Activated CD4-positive, alpha-beta T cell treated with anti-CD3 and anti-CD28 coated beads for 36 hours (primary cell): Measurements from ENCODE around the gene ALDOC. TPM values are rescaled to one million over a fixed set of nuclear protein-coding genes. Genes with fewer than 3 reads are reported as not detected.

Experiments used
- ATAC-seq: fragments of 200-7000 bp; cut with Tn5 transposase; one replicate; pipeline ENCODE4 v1.10.0; 2021; ENCODE audit warnings: mild to moderate bottlenecking, moderate library complexity
- CTCF ChIA-PET: fragments of 350-600 bp; sonication (Branson Sonifier 250); formaldehyde crosslinking; loops from one replicate; lab custom pipeline; 2021; ENCODE audit warnings: antibody characterized with exemption; lab: Charles Lee
- POLR2A ChIA-PET: fragments of 350-600 bp; sonication (Branson Sonifier 250); formaldehyde crosslinking; loops from one replicate; lab custom pipeline; 2021; ENCODE audit warnings: antibody characterized with exemption, inconsistent platforms; lab: Charles Lee
- DNase-seq: peaks from one replicate; pipeline ENCODE4 v3.0.0-alpha.2; 2020
- H3K27ac Mint-ChIP-seq: one replicate; pipeline ENCODE4 v1.8.0; 2021; ENCODE audit warnings: mixed read lengths
- H3K27me3 Mint-ChIP-seq: one replicate; pipeline ENCODE4 v1.8.0; 2021; ENCODE audit warnings: mixed read lengths
- H3K36me3 Mint-ChIP-seq: one replicate; pipeline ENCODE4 v1.8.0; 2021; ENCODE audit warnings: low read depth, mixed read lengths
- H3K4me1 Mint-ChIP-seq: one replicate; pipeline ENCODE4 v1.8.0; 2021; ENCODE audit warnings: mixed read lengths
- H3K4me3 Mint-ChIP-seq: one replicate; pipeline ENCODE4 v1.8.0; 2021; ENCODE audit warnings: mild to moderate bottlenecking, moderate library complexity, mixed read lengths
- H3K9me3 Mint-ChIP-seq: one replicate; pipeline ENCODE4 v1.8.0; 2021; ENCODE audit warnings: low read depth, mixed read lengths
- intact Hi-C, 2 experiments: fragments of 100-400 bp; cut with DNase I in 1 of 2; cut with micrococcal nuclease in 1 of 2; formaldehyde crosslinking; loops; one replicate each; pipeline versions ENCODE4 v1.14.2 to v1.15.1; 2022 to 2024; cut with DNase I, micrococcal nuclease
- total RNA-seq, 2 experiments: library from RNA; stranded (reverse); gene quantifications; one replicate each; pipeline ENCODE4 v1.2.3, GENCODE V29; 2021

ALDOC gene
- total RNA-seq, 2 experiments from 2014 or later, result 131 to 133 TPM

GRCh38 chr17:28547096-28547622, 29.5 kb downstream of the ALDOC start:
- intact Hi-C loops, result no loop called here
- H3K9me3 Mint-ChIP-seq, result no peaks in the 10 kb centered on the region

GRCh38 chr17:28545787-28546415, 30.8 kb downstream of the ALDOC start:
- CTCF ChIA-PET, result interaction anchor here (0.6 to 0.7 kb wide), 2 partner anchors 9 to 61 kb away, joined by 3 to 4 read pairs; no protein-coding TSS in a partner anchor

More at GRCh38 chr17:28547096-28547622, 29.5 kb downstream of the ALDOC start:
- Mint-ChIP-seq H3K4me1 (peaks cover 43% of the 10 kb centered on the region), H3K27ac (peak overlapping the region; percentile 79), H3K36me3 (peaks cover 6% of the 10 kb centered on the region), H3K4me3 (no peak overlapping the region), H3K27me3 (no peaks in the 10 kb centered on the region)
- no peak for DNase-seq
- CTCF ChIA-PET, result interaction anchor here (0.7 to 7.7 kb wide), 11 partner anchors 10 to 710 kb away, joined by 3 to 38 read pairs (median 3); partner anchors contain the start of genes ALDOC and PIGS
- ATAC-seq, result no peak
- POLR2A ChIA-PET, result interaction anchor here (0.6 kb wide), 1 partner anchor 59 kb away, joined by 3 read pairs; no protein-coding TSS in a partner anchor

GRCh38 chr17:28545141-28545503, 31.6 kb downstream of the ALDOC start:
- CTCF ChIA-PET, result interaction anchor here (0.6 to 0.7 kb wide), 3 partner anchors 30 to 102 kb away, joined by 3 to 4 read pairs (median 3); no protein-coding TSS in a partner anchor

More at GRCh38 chr17:28545787-28546415, 30.8 kb downstream of the ALDOC start:
- Mint-ChIP-seq H3K4me3 (no peak overlapping the region), H3K27me3 (no peaks in the 10 kb centered on the region), H3K9me3 (no peaks in the 10 kb centered on the region), H3K4me1 (peaks cover 35% of the 10 kb centered on the region), H3K36me3 (peaks cover 6% of the 10 kb centered on the region), H3K27ac (peak overlapping the region; percentile 6)
- intact Hi-C loops, result no loop called here
- no peak for ATAC-seq
- DNase-seq, result no peak
- POLR2A ChIA-PET, result interaction anchor here (0.7 kb wide), 1 partner anchor 160 kb away, joined by 4 read pairs; no protein-coding TSS in a partner anchor

GRCh38 chr17:28544402-28545140, 32.1 kb downstream of the ALDOC start:
- ATAC-seq, result no peak

More at GRCh38 chr17:28545141-28545503, 31.6 kb downstream of the ALDOC start:
- H3K27ac Mint-ChIP-seq, result no peak overlapping the region
- peaks cover 6% of the 10 kb centered on the region for H3K36me3 Mint-ChIP-seq
- peaks cover 28% of the 10 kb centered on the region for H3K4me1 Mint-ChIP-seq
- H3K27me3 Mint-ChIP-seq, result no peaks in the 10 kb centered on the region
- no peaks in the 10 kb centered on the region for H3K9me3 Mint-ChIP-seq
- ATAC-seq, result no peak
- intact Hi-C loops, result no loop called here
- POLR2A ChIA-PET, result no interaction called here
- DNase-seq, result no peak
- no peak overlapping the region for H3K4me3 Mint-ChIP-seq

GRCh38 chr17:28541439-28541838, 35.3 kb downstream of the ALDOC start:
- no peaks in the 10 kb centered on the region for H3K27me3 Mint-ChIP-seq
- no peaks in the 10 kb centered on the region for H3K9me3 Mint-ChIP-seq
- ATAC-seq, result no peak
- H3K4me3 Mint-ChIP-seq, result no peak overlapping the region
- no peak overlapping the region for H3K27ac Mint-ChIP-seq
- POLR2A ChIA-PET, result no interaction called here
- CTCF ChIA-PET, result interaction anchor here (0.6 to 1.7 kb wide), 7 partner anchors 9 to 142 kb away, joined by 3 to 9 read pairs (median 3); partner anchors contain the start of gene PIGS
- intact Hi-C loops, result no loop called here
- no peaks in the 10 kb centered on the region for H3K4me1 Mint-ChIP-seq
- DNase-seq, result no peak
- no peaks in the 10 kb centered on the region for H3K36me3 Mint-ChIP-seq

More at GRCh38 chr17:28544402-28545140, 32.1 kb downstream of the ALDOC start:
- Mint-ChIP-seq H3K4me3 (no peak overlapping the region), H3K27me3 (no peaks in the 10 kb centered on the region), H3K4me1 (peaks cover 22% of the 10 kb centered on the region), H3K9me3 (no peaks in the 10 kb centered on the region), H3K27ac (no peak overlapping the region), H3K36me3 (peaks cover 6% of the 10 kb centered on the region)
- DNase-seq, result no peak
- intact Hi-C loops, result no loop called here
- ChIA-PET POLR2A (no interaction called here), CTCF (interaction anchor here (0.7 kb wide), 2 partner anchors 31 to 102 kb away, joined by 3 to 4 read pairs; no protein-coding TSS in a partner anchor)

GRCh38 chr17:28540231-28540630, 36.5 kb downstream of the ALDOC start:
- intact Hi-C loops, result loop anchor here (1.0 kb wide), 1 partner anchor 46 kb away; no protein-coding TSS in a partner anchor
- Mint-ChIP-seq H3K4me1 (no peaks in the 10 kb centered on the region), H3K36me3 (no peaks in the 10 kb centered on the region), H3K9me3 (no peaks in the 10 kb centered on the region), H3K27me3 (no peaks in the 10 kb centered on the region), H3K27ac (no peak overlapping the region), H3K4me3 (no peak overlapping the region)
- ATAC-seq (no peak), DNase-seq (no peak)
- POLR2A ChIA-PET, result no interaction called here
- CTCF ChIA-PET, result interaction anchor here (0.6 to 2.0 kb wide), 7 partner anchors 8 to 288 kb away, joined by 3 to 9 read pairs (median 4); no protein-coding TSS in a partner anchor

GRCh38 chr17:28538296-28538895, 38.3 kb downstream of the ALDOC start:
- H3K9me3 Mint-ChIP-seq, result no peaks in the 10 kb centered on the region
- ChIA-PET CTCF (interaction anchor here (1.3 kb wide), 1 partner anchor 9 kb away, joined by 3 read pairs; no protein-coding TSS in a partner anchor), POLR2A (no interaction called here)
- H3K4me3 Mint-ChIP-seq, result no peak overlapping the region
- H3K27me3 Mint-ChIP-seq, result no peaks in the 10 kb centered on the region
- H3K27ac Mint-ChIP-seq, result no peak overlapping the region
- no peaks in the 10 kb centered on the region for H3K36me3 Mint-ChIP-seq
- H3K4me1 Mint-ChIP-seq, result no peaks in the 10 kb centered on the region
- DNase-seq (no peak), ATAC-seq (no peak)
- intact Hi-C loops, result no loop called here

GRCh38 chr17:28537219-28537610, 39.5 kb downstream of the ALDOC start:
- DNase-seq, result no peak
- ATAC-seq, result no peak
- Mint-ChIP-seq H3K27me3 (no peaks in the 10 kb centered on the region), H3K9me3 (no peaks in the 10 kb centered on the region), H3K27ac (no peak overlapping the region), H3K4me3 (no peak overlapping the region), H3K36me3 (no peaks in the 10 kb centered on the region), H3K4me1 (no peaks in the 10 kb centered on the region)
- POLR2A ChIA-PET, result no interaction called here
- intact Hi-C loops, result no loop called here
- CTCF ChIA-PET, result interaction anchor here (0.6 to 1.6 kb wide), 6 partner anchors 9 to 192 kb away, joined by 3 to 6 read pairs (median 4); no protein-coding TSS in a partner anchor

- no peak overlapping the region for H3K27ac Mint-ChIP-seq
- no peak overlapping the region for H3K4me3 Mint-ChIP-seq
- ChIA-PET CTCF (interaction anchor here (0.6 to 1.6 kb wide), 8 partner anchors 9 to 191 kb away, joined by 3 to 6 read pairs (median 3); no protein-coding TSS in a partner anchor), POLR2A (no interaction called here)
- DNase-seq (no peak), ATAC-seq (no peak)
- no peaks in the 10 kb centered on the region for H3K4me1 Mint-ChIP-seq
- H3K36me3 Mint-ChIP-seq, result no peaks in the 10 kb centered on the region
- H3K9me3 Mint-ChIP-seq, result no peaks in the 10 kb centered on the region
- intact Hi-C loops, result no loop called here
- no peaks in the 10 kb centered on the region for H3K27me3 Mint-ChIP-seq
These were observed 40.0 kb downstream of the ALDOC start for GRCh38 chr17:28536532-28537218.

- intact Hi-C loops, result no loop called here
- Mint-ChIP-seq H3K9me3 (no peaks in the 10 kb centered on the region), H3K27me3 (no peaks in the 10 kb centered on the region), H3K4me3 (no peak overlapping the region), H3K36me3 (no peaks in the 10 kb centered on the region), H3K27ac (no peak overlapping the region), H3K4me1 (no peaks in the 10 kb centered on the region)
- POLR2A ChIA-PET, result no interaction called here
- ATAC-seq (no peak), DNase-seq (no peak)
- CTCF ChIA-PET, result interaction anchor here (1.0 to 1.4 kb wide), 3 partner anchors 16 to 39 kb away, joined by 3 read pairs; no protein-coding TSS in a partner anchor
These were observed 41.8 kb downstream of the ALDOC start for GRCh38 chr17:28534740-28535375.
